IMR-90 (cell line): ENCODE data around the gene TIFAB.

Experiments used
- CTCF ChIP-seq: conservative IDR thresholded peaks from 2 replicates; pipeline ENCODE4 v1.5.1; 2012; ENCODE audit warnings: mild to moderate bottlenecking, low read depth, low read length, improper control_type of control experiment
- POLR2A ChIP-seq: IDR thresholded peaks from 2 replicates; pipeline ENCODE4 v1.6.1; 2012; ENCODE audit warnings: mild to moderate bottlenecking, low read depth, low read length
- TF ChIP-seq, protein P1 (sequence below): fragments of 150-350 bp; IDR thresholded peaks from 2 replicates; pipeline ENCODE4 v1.6.1; 2016; ENCODE audit warnings: low read depth, mild to moderate bottlenecking, low read length, moderate library complexity, borderline replicate concordance

- TF ChIP-seq POLR2A (no peak), CTCF (no peak)
- TF ChIP-seq, protein P1, sequence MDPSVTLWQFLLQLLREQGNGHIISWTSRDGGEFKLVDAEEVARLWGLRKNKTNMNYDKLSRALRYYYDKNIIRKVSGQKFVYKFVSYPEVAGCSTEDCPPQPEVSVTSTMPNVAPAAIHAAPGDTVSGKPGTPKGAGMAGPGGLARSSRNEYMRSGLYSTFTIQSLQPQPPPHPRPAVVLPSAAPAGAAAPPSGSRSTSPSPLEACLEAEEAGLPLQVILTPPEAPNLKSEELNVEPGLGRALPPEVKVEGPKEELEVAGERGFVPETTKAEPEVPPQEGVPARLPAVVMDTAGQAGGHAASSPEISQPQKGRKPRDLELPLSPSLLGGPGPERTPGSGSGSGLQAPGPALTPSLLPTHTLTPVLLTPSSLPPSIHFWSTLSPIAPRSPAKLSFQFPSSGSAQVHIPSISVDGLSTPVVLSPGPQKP: no peak
Observed at GRCh38 chr5:135445306-135445985, 6.7 kb downstream of the TIFAB start.
